Posterior vena cava (tissue), 2 donors: ENCODE results near the gene RHEBL1. TPM values are rescaled to one million over a fixed set of nuclear protein-coding genes. Genes with fewer than 3 reads are reported as not detected.
A peak's percentile ranks its signal among the peaks of the same experiment; 100 is the strongest.

Source experiments
- DNase-seq: peaks from one replicate; pipeline ENCODE4 v3.0.0-alpha.2; 2020; ENCODE audit warnings: low spot score
- intact Hi-C, 2 donors: fragments of 100-400 bp; cut with DNase I; formaldehyde crosslinking; loops; one replicate each; pipeline versions ENCODE4 v1.14.1 to v1.14.2; 2022 to 2023
- long read RNA-seq, 2 donors: library from polyadenylated mRNA; unstranded; transcript quantifications; one replicate each; pipeline ENCODE4 v2.0.0, GENCODE V29; 2020 to 2021
- total RNA-seq, 2 donors: library from RNA; stranded (reverse); fragmentation: NEBNext Ultra II Directional; extraction: Animal tissue kit (Norgen Biotek cat#: 25700); gene quantifications; one replicate each; pipeline ENCODE4 v1.2.1, GENCODE V29; 2021
- donor health status: DM: yes; HTN: yes; CAD: no.
- donor health status: DM: yes; HTN: yes; CAD: no.

Gene RHEBL1, protein sequence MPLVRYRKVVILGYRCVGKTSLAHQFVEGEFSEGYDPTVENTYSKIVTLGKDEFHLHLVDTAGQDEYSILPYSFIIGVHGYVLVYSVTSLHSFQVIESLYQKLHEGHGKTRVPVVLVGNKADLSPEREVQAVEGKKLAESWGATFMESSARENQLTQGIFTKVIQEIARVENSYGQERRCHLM
- under 1 TPM in 1 of 2 donors, not detected in 1; 0.38 TPM for total RNA-seq
- long read RNA-seq, donor 1, result 0 reads
- long read RNA-seq, donor 2, result 0 reads

DNA sequence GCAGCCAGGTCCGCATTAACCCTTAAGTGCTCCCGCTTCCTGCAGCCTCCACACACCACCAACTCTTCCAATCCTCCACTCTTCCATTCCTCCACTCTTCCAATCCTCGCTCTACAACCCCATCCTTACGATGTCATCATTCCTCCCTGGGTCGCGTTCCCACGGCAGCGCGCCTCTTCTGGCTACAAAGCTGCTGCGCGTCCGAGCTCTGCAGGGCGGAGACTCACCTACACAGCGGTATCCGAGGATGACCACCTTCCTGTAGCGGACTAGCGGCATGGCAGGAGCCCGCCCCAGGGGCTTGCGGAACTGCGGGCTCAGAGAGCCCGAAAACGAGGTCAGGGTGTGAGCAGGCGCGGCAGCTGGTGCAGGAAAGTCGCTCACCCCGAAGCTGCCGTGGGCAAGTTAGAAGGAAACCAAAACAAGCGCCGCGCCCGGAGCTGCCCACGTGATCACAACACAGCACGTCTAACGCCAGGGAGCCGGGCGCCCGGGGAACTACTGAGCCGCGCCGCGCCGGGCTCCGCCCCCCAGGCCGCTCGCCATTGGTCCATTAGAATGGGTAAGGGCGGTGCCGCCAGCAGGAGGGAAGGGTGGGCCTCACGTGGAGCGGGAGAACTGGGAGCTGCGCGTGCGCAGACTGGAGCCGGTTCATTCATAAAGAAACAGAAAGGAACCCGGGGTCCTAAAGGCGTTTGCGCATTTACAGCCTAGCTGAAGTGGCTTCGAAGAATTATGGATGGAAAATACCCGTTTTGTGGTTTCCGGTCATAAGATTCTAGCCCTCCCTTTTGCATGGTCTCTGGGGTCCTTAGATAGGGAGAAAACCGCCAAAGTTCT, at the start of gene RHEBL1:
Gene RHEBL1 (minus strand): TSS at position 473 of the 840 bp plus-strand sequence. CDS start 194 bp downstream, at position 279.
- intact Hi-C loops, result no loop called here
- DNase-seq, result peak; percentile 100

DNA sequence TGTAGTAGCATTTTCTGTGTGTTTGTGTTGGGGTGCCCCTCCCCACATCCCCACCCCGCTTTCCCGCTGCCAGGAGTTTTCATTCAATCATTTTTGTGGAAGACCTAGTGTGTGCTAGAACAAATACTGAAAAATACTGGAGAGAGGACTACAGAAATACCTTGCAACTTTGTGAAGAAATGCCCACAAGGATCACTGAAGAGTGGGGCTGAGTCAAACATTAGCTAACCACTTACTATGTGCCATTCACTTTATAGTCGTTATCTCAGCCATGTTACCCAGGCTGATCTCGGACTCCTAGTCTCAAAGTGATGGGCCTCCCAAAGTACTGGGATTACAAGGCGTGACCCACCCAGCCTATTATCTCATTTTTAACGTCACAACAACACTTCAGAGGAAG, 41.4 kb upstream of the RHEBL1 start:
- DNase-seq, result no peak
- intact Hi-C loops, result no loop called here

DNA sequence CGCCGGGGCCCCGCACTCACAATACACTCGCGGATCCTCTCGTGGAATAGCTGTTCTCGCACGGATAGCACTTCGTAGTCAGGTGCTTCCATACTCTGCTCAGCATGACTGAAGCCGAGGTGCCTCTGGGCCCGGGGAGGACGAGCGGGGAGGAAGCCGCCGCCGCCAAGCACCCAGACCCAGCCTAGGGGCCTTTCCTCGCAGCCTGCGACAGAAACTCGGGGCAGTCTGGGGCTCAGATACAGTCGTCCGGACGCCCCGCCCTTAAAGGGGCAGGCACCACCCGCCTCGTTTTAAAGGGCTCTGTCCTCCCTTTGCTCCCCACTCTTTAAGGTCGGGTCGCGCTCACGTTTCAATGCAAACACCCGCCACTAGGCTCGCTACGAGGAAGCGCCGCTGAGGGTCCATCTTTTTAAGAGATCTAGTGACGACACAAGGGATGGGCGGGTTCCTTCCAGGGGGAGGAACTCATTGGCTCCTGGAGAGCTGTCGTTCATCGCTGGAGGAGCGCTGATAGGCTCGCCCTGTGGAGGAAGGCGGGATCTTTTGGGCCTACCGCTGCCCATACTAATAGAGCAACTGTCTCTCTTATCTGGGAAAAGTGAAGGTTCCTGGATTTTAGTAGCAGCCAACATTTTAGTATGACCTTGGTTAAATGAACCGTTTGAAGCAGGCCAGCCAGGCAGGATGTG, 40.8 kb upstream of the RHEBL1 start, which contains the start of gene LMBR1L:
Gene LMBR1L (minus strand): TSS at position 384 of the 692 bp plus-strand sequence. CDS start 292 bp downstream, at position 92.
- intact Hi-C loops, result no loop called here
- DNase-seq, result peak; percentile 98

DNA sequence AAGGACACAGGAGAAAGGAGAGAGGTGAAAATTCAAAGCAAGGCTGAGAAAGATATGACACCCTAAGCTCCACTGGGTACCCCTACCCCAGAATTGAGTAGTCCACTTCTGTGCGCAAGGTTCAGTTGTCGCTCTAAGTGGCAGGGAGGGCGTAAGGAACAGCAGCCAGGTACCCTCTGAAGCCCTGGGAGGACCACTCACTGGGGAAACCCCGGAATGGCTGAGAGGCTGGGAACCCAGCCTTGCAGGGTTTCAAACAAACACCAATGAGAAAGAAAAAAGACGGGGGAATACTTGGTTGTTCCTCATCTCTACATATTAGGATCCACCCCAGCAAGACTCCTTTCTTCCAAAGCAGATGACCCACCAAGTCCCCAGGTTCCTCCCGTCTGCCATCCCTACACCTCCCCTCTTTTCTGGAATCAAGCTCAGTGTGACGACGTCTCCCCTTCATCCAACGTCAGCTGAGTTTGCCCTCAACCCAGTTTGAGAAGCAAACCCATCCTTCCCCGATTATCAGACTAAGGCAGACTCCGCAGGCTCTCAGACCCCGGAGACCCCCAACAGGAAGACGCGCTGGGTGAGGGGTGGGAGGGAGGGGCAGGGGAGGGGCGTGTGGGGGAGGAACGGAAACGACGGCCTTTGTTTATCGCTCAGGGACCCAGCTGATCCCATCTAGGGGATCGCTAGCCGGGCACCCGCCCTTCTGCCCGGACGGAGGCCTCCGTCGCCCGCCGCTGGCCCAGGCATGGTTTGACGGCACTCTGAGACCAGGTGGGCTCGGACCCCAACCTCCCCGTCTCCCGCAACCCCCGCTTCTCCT, 40.1 kb upstream of the RHEBL1 start:
- DNase-seq, result no peak
- intact Hi-C loops, result no loop called here

DNA sequence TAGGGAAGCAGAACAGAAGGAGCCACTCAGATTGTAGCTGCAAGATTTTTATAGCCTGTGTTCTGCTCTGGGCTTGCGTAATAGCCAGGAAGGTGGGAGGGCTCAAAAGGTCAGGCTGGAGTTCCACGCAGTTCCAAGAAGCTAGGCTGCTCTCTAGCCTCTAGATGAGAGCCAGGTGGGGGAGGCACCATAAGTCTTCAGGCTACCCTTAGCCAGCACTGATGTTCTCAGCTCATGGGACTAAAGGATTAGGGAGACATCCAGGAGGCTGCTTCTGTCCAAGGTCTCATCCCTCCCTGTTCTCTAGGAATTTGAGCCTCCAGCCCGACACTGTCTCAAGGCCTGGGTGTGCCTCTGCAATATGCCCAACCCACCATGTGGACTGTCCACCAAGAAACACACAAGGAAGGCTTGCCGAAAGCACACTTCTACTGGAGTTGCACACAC, 39.2 kb upstream of the RHEBL1 start:
- intact Hi-C loops, result no loop called here
- DNase-seq, result no peak

DNA sequence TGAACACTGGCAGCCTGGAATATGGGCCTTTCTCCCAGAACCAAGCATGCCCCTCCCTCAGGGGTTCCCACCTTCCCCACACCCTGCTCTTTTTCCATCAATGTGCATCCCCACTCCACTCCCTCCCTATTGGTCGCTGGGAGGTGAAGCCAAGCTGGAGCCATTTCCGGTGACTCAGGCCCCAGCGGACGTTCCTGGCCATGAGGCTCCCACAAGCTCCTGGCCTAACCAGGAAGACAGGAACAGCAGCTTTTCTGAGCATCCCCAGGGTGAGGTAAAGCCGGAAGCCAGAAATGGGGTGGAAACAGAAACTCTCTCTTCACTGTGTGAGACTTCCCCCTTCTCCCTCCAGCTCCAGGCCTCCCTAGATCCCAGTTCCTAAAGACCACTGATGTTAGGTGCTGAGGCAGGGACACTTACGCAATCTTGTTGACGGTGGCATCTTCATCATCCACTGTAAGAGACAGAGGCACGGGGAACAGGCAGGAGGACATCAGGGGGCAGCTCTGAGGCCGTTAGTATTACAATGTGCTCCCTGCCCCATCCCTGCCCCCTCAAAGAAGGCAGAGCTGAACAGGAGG, 35.8 kb upstream of the RHEBL1 start:
- no peak for DNase-seq
- intact Hi-C loops, result no loop called here

DNA sequence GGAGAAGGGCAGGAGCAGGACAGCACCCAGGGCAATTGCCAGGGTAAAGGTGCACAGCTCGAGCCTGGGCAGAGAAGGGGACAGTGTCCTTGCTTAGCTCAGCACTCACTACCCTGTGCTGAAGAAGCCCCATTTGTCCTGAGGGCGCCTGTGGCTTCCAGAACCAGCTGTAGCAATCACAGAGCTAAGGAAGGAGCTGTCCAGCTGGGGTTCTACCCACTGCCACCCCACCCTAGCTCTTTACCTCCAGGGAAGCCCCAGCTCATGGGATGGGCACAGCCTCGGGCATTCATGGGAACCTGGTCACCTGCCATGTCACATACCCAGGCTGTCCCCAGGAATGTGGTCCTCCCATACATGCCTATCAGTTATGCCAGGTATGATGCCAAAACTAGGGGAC, 35.0 kb upstream of the RHEBL1 start:
- intact Hi-C loops, result no loop called here
- no peak for DNase-seq

DNA sequence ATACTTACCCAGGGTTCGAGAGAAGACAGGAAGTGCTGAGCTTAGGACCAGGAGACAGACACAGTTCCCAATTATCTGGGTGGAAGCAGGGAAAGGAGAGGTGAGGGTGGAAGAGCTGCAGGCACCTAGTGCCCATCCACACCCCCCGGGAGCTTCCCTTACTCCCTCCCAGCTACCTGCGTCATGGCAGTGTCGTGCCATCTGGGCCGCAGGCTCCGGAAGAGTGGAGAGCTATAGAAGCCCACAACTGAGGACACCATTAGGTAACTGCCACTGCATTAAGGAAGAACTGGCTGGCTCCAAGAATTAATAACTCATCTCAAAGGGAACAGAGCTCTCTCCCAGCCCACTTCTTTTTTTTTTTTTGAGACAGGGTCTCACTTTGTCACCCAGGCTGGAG, 30.6 kb upstream of the RHEBL1 start:
- DNase-seq, result peak; percentile 62
- intact Hi-C loops, result no loop called here

DNA sequence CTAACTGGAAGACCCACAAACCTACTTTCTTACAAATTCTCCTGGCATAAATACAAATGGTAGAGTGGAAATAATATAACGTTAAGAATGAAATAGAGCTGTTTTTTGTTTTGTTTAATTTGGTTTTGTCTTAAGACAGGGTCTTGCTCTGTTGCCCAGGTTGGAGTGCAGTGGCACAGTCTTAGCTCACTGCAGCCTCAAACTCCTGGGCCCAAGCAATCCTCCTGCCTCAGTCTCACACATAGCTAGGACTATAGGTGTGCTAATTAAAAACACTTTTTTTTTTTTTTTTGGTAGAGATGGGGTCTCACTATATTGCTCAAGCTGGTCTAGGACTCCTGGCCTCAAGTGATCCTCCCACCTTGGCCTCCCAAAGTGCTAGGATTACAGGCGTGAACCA, 28.9 kb upstream of the RHEBL1 start:
- intact Hi-C loops, result no loop called here
- no peak for DNase-seq

DNA sequence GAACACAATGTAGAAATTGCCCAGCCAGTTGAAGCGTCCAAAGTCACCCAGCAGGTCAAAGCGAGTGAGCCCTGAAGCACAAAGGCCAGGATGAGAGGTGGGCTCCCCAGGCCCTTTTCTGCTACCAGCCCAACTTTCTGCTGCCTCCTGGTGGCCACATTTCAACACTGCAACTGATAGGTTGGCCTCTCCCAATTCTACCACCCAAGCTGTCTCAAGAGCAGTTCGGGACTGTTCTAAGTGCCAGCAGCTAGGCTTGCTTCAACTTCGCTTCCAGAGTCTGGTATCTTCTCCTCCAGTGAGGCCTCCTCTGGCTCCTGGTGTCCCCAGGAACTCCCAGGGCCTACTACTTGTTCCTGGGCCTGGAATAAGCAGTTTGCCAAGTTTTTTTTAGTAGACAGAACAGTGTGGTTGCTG, 28.3 kb upstream of the RHEBL1 start:
- DNase-seq, result no peak
- intact Hi-C loops, result no loop called here

DNA sequence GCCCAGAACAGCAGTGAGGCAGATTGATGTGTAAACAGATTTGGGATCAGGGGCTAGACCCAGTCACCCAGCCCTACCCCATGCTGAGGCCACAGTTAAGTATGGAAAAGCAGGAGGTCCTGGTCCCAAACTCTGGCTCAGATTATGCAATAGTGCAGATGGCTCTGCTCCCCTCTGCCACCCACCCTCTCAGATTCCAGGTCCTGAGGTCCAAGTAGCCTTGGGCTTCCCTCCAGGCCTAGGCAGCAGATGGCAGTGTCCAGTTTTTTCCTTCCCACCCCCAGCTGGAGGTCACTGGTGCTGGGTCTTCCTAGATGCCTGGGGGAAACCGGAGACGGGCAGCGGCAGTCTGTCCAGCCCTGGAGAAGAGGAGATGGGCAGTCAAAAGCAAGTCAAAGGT, 27.6 kb upstream of the RHEBL1 start:
- DNase-seq, result no peak
- intact Hi-C loops, result no loop called here

DNA sequence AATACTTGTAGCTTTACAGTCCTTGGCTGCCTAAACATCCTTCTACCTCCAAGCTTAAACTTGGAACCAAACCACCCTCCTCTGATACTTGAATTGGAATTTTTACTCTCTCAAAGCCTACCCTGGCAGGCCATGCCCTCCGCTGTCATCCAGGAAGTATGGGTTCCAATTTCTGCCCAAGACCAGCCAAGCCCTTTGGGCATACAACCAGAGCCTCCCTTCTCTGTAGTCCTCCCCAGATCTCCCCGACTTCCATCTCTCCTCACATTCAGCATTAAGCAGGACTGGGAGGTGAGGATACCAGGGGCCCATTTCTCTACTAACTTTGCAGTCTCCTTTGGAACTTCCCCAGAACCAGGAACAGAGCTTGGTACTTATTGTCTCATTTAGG, 25.2 kb upstream of the RHEBL1 start:
- no peak for DNase-seq
- intact Hi-C loops, result no loop called here

DNA sequence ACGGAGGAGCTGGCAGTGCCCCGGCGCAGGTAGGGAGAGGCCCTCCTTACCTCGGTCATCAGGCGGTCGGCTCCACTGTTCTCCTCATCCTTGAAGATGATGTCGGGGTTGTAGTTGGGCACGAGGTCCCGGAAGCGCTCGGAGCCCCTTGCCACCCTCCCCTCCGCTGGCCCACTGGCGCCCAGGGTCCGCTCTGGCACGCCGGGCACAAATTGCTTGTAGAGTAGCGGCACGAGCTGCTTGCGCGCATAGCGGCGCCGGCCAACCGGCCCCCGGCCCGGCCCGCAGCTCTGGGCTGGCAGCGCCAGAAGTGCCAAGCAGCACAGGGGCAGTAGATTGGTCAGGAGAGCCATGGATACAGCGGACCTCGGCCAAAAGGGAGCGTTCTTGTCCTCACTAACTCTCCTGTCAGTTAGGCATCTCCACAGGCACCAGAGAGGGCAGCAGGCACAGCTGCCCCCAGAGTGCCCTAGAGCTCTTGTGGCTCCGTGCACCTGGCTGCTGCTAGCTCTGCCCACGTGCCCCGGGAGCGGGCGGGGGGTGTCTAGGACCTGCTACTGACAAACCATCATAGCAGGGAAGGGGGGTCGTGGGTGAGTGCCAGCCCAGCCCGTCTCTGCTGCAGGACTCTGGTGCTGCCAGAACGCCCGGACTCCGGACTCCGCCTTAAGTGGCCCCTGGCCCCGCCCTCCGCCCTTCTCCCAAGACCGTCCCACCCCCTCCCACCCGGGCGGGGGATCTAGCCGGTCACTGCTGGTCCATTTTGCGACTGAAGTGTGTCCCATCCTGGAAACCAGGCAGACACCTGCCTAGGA, 24.6 kb upstream of the RHEBL1 start, which contains the start of gene DHH:
Gene DHH (minus strand): TSS at position 642 of the 815 bp plus-strand sequence. CDS start 289 bp downstream, at position 353.
- intact Hi-C loops, result no loop called here
- no peak for DNase-seq

DNA sequence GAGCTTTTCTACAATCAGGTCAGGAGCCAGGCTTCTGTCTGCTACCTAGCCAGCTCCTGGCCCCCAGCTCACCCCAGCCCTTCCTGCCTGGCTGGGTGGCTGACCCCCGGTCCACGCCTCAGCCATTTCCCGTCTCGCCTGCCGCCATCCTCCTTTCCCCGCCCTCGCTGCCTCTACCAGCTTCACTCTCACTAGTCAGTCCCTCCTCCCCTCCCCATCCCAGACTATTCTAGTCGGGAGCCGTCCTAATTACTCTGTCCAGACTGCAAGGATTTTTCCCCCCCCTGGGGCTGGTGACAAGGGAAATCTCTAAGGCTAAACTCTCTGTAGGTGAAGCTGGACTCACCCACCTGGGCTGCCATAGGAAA, 24.0 kb upstream of the RHEBL1 start:
- DNase-seq, result no peak
- intact Hi-C loops, result no loop called here

DNA sequence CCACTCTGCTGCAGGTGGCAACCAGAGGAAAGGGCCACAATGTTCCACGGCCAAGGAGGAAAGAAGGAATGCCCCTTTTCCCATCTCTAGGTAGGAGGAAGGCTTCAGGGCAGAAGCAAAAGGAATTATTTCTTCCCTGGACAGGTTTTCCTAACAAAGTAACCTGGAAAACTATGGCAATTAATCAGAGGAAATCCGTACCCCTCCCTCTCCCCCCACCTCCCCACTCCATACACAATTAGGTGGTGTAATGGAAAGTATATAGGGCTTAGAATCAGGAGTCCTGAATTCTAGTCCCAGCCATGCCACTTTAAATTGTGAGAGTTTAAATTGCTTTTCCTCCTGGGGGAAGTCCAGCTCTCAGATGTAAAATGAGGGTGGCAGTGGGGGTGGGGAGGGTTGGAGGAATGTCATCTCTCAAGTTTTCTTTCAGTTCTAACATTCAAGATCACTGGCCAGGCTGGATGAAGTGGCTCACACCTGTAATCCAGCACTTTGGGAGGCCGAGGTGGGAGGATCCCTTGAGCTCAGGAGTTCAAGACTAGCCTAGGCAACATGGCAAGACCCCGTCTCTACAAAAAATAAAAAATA, 23.1 kb upstream of the RHEBL1 start:
- peak; percentile 29 for DNase-seq
- intact Hi-C loops, result no loop called here

DNA sequence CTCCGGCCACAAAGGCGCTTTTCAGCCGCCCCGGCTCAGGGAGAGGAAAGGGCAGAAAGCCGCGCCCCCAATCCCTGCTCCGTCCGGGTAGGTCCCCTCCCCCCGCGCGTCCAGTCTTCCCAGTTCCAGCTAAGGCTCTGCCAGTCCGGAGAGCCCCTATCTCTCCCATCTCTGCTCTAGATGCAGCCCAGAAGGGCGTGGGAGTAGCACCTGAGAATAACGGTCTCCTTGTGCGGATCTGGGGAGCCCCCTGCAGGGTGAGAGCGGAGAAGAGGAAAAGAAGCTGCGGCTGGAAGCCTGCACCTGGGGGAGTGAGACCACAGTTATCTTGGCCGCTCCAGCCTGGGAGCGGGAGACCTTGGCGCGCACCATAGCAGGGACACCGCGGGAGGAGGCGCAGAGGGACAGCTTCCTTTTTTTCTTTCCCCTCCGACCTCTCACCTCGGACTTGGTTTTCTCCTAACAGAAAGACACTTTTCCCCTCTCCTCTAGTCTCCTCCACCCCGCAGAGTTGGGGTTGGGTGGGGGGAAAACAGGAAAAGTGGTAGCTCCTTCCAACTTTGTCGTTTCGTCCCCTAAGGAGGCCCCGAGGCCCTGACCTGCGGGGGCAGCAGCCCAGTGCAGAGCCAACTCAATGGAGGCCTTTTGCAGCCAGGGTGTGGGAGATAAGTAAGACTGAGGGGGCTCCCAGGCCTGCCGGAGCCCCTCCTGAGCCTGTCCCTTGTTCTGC, 22.5 kb upstream of the RHEBL1 start:
- intact Hi-C loops, result no loop called here
- DNase-seq, result peak; percentile 85

DNA sequence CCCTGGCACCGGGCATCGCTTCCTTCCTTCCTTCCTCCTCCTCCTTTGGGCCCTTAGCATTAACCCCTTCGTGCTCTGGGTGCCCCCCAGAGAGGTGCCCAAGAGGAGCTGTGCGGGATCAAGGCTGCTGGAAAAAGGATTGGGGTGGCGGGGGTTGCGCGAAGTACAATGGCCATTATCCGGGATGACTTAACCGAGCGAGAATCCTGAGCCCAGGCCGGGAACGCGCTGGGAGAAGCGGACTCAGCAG, 22.0 kb upstream of the RHEBL1 start:
- intact Hi-C loops, result no loop called here
- DNase-seq, result no peak
